GM12872 (cell line): ENCODE measurements around the gene PIK3IP1.

Experiments used
- TF ChIP-seq, protein P1 (sequence below): IDR thresholded peaks from 3 replicates; pipeline ENCODE4 v1.5.1; 2011; ENCODE audit warnings: low read depth, mild to moderate bottlenecking, low read length, moderate library complexity; ENCODE audit not compliant: insufficient read depth

Gene PIK3IP1

GRCh38 chr22:31248965-31249958 lies 43.0 kb downstream of the PIK3IP1 start:
- TF ChIP-seq, protein P1, sequence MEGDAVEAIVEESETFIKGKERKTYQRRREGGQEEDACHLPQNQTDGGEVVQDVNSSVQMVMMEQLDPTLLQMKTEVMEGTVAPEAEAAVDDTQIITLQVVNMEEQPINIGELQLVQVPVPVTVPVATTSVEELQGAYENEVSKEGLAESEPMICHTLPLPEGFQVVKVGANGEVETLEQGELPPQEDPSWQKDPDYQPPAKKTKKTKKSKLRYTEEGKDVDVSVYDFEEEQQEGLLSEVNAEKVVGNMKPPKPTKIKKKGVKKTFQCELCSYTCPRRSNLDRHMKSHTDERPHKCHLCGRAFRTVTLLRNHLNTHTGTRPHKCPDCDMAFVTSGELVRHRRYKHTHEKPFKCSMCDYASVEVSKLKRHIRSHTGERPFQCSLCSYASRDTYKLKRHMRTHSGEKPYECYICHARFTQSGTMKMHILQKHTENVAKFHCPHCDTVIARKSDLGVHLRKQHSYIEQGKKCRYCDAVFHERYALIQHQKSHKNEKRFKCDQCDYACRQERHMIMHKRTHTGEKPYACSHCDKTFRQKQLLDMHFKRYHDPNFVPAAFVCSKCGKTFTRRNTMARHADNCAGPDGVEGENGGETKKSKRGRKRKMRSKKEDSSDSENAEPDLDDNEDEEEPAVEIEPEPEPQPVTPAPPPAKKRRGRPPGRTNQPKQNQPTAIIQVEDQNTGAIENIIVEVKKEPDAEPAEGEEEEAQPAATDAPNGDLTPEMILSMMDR = no peak

- TF ChIP-seq, protein P1 = no peak
Observed at GRCh38 chr22:31248138-31248745, 44.0 kb downstream of the PIK3IP1 start.

GRCh38 chr22:31247726-31248125 lies 44.6 kb downstream of the PIK3IP1 start:
- TF ChIP-seq, protein P1 = no peak

DNA sequence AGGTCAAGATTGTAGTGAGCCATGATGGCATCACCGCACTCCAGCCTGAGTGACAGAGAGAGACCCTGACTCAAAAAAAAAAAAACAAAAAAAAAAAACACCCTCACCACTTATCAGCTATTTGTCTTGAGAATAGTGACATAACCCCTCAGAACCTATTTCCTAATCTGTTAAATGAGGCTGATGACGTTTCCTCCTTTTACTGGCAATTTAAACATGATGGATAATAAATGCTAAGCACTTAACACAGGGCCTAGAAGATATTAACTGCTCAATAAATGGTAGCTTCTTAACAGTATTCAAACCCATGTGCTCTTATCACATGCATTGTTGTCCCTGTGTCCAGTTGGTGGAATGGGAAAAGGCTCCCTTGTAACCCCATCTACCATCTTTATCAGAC lies 45.6 kb downstream of the PIK3IP1 start:
- TF ChIP-seq, protein P1 = no peak

DNA sequence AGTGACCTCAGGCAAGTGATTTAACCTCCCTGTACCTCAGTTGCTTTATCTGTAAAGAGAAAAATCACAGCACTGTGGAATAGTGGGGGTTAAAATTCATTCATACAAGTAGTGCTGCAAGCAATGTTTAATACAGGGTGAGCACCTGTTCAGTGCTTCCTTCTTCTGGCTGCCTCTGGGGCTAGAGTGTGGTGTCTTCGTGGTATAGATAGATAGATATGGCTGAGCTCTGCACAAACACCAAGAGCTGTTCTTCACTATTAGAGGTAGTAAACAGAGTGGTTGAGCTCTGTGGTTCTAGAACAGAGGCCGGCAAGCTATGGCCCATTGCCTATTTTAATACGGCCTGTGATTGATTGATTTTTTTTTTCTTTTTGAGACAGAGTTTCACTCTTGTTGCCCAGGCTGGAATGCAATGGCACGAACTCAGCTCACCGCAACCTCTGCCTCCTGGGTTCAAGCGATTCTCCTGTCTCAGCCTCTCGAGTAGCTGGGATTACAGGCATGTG lies 47.3 kb downstream of the PIK3IP1 start:
- TF ChIP-seq, protein P1 = no peak

DNA sequence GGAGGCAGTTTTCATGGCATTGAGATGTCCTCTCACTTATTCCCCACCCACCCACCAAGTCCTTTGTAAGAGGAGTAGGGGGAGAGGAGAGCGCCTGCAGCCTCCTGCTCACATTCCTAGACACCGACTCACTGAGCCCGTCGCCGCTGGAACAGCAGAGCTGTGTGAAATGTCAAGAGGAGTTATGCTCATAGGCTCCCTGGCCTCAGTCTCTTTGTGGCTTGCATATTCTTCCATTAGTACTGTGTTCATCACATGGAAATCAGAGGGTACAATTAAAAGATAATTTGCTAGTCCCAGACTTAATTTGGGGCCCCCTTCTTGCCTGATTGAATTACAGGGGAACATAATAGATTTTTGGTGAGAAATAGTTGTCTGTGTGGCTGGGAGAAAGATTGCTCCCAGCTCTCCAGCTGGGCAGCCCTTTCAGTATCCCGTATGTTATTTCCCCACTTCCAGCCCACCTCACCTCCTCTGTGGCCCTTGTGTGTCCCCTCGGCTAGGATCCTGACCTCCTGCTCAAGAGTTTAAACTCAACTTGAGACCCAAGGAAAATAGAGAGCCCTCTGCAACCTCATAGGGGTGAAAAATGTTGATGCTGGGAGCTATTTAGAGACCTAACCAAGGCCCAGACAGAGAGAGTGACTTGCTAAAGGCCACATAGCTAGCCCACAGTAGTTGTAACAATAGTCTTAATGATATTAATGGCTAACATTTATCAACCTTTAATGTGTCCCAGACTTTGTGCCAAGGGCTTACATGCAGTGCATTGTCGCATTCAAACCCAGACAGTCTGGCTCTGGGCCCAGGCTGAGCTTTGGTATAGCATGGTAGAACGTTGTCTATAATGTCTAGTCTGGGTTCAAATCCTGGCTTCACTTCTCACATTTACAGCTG lies 48.0 kb downstream of the PIK3IP1 start:
- TF ChIP-seq, protein P1 = no peak
